ENCODE data around the gene ARSG.

The ARSG gene

DNA sequence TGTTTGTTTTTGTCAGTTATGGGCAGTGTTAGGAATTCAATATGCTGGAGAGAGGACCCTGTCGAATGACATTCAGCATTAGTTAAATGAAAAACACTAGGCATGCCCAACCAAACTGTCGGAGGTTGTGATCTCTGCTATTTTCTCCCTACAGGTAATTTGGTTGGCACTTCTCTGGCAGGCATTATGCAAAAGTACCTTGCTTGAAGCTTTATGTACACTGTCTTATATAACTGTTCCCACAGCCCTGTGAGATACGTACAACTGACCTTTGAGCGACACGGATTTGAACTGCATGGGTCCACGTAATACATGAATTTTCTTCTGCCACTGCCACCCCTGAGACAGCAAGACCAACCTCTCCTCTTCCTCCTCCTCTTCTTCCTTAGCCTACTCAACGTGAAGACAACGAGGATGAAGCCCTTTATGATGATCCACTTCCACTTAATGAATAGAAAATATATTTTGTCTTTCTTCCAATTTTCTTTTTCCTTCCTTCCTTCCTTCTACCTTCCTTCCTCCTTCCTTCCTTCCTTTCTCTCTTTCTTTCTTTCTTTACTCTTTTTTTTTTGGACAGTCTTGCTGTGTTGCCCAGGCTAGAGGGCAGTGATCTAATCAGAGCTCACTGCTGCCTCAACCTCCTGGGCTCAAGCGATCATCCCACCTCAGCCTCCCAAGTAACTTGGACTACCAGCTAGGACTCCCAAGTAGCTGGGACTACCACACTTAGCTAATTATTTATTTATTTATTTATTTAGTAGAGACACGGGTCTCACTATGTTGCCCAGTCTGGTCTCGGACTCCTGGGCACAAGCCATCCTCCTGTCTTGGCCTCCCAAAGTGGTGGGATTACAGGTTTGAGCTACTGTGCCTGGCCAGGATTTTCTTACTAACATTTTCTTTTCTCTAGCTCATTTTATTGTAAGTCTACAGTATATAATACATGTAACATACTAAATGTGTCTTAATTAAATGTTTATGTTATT is 88.7 kb downstream of the ARSG start:
- DNase-seq, result no peak

DNA sequence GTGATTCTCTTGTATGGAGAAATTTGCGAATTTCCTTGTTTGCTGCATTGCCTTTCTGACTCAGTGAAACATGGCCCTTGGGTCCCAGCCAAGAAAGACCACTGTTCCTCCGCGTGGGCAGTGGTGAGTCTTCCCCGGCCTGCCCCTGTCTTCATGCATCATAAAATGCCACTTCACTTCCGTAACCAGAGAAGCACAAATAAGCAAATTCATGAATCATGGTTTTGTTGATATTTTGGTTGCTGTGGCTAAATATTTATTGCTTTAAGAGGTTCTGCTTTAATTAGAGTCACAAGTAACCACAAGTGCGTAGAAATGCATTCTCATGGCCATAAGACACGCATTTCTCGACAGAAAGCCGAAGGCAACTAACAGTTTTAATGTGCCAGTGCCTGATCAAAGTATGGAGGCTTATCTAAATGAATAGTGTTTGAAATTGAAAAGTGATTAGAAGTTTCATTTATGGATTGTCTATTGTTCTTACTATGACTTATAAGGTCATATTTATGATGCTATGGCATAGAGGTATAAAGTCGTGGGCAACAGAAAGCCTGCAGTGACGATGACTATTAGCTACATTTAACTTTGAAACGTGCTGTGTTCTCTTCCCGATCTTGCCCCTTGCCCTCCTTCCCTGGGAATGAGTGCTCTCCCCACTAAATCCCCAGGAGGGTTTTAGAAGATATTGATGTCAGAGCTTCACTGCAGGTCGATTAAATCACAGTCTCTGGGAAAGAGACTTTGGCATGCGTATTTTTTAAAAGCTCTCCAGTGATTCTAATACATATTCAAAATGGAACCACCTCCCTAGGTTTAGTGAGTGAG is 90.0 kb downstream of the ARSG start:
- DNase-seq, result no peak

DNA sequence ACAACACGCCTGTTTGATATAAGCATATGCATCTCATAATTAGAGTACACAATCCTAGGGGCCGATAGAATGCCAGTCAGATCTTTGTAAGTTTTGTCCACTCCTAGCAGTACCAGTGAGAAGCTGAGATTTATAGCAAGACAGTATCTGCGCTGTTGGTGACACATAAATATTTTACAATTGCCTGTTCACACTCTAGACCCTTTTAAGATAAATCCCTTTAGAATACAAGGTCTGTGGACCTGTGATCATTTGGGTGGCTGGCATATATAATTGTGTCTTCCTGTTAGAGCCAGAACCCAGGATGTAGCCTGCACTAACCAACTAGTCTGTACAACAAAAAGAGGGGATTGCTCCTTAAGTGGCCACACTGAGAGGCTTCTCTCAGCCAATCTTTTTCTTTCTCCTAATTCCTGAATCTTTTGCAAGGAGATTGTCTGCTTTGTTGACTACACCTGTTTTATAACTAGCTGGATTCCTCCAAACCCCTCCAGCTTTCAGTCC is 91.3 kb downstream of the ARSG start:
- no peak for DNase-seq

DNA sequence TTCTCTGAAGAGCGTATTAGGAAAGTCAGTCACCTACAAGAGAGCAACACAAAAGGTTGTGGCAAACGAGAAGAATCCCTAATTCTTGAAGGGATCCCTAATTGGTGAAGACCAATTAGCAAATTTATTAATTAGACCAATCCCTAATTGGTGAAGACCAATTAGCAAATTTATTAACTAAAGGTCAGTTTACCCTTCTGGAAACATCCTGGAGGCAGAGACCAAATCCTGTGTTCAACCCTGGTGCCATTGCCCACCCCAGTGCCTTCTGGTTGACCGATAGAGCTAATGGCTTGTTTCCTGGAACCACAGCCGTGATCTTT is 91.8 kb downstream of the ARSG start:
- DNase-seq, result no peak

DNA sequence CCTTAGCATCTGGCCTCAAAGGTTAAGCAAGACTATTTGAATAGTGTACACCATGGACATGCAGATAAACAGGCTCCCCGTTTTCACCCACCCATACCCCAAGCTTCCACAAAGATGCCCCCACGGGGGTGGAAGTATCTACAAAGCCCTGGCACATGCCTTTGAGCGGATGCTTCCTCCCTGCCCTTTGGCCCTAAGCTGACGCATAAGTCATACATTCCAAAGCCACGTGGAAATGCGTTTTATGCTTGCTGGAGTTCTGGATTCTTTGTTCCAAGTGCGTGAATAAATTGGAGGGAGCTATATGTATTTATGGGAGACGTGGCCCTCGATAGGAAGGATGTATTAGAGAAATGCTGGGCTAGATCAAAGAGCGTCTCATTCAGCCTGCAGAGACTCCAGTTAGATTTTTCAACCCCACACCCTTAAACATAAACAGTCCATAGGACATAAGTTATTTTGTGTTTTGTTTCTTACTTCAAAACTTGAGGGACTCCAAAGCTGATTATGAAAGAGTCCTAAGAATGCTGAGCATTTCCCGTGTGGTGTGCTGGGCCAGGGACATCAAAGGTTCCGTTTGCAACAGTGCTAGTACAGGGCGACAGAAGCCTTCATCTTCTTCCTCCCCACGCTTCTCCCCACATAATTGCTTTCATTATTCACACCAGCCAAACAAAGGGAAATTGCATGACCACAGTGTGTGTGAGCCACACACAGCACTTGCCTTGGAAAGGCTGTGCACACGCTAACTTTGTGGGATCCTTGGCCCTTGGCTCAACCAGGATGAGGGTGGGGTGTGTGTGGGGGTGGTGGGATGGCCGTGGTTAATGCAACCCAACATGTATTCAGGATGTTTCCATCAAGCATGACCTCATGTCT is 92.4 kb downstream of the ARSG start:
- DNase-seq, result no peak

DNA sequence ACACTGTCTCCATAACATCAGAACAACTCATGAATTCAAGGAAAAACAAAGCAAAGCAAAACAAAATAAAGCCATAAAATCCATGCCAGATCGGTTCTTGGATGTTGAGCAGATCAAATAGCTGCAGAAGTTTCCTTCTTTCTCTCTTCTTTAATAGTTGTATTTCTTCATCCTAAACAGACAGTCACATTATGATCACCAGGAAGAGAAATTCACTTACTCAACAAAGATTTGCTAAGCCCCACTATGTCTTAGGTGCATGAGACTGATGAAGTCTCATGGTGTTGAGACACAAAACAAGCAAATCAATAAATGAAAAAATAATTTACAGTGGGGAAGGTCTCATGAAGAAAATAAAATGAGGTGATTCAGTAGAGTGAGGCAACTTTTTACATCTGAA is 93.2 kb downstream of the ARSG start:
- DNase-seq, result no peak

DNA sequence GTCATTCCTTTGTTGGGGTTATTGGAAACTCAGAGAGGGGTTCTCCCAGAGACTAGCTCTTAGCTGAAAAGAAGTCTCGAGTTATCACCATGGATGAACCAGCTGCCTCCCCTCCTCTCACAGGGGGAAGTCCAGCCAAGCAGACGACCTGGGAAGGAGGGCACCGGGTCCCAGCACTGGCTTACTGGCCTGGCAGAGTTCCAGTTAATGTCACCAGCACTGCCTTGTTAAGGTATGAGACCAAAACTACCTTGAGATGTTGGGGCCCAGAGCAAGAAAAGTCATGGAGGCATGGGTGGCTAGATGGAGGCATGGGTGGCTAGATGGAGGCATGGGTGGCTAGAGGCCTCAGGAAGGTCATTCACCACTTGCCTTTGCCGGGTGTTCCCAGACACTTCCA is 93.6 kb downstream of the ARSG start:
- DNase-seq, result no peak

DNA sequence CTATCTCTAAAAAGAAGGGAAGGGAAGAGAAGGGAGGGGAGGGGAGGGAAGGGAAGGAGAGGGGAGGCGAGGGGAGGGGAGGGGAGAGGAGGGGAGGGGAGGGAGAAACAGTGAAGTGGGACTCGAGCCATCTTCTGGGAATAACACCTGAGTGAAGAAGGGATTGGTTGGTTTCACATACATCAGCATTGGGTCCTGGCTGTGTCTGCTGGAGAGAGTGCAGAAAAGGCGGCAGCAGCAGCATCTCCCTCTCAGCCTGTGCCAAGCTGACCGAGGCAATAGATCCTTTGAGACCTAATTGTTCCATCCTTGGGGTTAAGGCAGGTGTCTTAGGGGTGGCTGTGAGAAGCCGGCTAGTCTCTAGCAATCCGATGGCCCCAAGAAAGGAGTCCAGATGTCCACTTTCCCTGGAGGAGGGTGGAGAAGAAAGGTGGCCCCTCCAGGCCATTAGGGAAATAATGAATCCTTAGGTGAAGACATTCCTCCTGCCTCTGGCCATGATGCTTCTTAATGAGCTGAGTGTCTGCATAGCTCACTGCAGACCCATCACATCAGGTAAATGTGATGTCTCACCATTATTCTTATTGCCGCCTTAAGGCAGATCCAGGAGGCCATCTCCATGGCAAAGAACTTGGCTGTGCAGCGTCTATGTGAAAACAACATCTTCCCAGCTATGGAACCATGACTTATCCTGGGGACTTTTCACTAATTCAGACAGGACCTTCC is 94.4 kb downstream of the ARSG start:
- DNase-seq, result no peak

DNA sequence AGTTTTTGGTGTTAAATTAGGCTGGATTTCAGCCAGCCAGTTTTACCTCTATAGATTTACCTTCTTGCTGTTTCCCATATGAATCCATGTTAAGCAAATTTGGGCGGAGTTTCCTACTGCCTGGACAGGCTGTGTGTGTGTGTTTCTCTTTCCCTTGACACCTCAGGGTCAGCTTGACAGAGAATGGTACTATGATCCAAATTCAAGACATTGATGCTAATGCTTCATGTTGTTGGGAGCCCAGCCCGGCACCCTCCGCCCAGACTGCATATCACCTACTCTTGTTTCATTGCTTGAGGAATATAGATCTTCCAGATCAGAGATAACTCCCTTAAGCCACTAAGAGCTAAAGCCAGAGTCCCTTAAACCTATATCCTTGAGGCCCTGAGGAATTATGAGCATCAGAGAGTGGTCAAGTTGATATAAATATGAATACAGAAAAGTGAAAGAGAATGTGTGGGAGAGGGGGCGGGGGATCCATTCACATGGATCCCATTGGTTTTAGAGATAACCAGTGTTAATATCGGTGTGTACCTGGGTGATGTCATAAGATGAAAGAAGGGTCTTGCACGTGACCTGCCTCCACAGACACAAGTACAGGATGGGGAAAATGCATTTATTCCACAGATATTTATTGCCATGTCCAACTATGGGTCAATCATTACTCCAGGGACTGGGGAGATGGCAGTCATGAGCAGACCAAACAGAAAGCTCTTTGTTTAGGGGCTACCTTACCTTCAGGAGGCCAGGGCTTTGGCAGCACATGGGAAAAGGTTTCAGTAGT is 96.3 kb downstream of the ARSG start:
- no peak for DNase-seq

DNA sequence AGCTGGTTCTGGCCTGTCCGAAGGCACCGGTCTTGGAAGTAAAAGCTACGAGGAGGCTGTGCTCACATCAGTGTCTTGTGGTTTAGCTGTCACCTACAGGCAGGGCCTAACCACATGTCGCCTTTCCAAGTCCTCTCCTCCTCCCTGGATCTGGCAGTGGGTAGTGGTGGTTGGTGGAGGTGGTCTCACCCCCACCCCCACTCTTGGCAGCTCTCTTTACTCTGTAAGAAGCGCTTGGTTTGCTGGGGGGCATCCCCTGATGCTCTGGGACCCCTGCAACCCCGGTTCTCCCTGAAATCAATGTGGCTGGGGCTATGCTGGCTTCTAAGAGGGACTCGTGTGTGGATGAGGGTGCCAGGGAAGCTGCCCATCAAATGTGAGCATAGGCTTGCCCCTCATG is 97.7 kb downstream of the ARSG start:
- DNase-seq, result no peak

DNA sequence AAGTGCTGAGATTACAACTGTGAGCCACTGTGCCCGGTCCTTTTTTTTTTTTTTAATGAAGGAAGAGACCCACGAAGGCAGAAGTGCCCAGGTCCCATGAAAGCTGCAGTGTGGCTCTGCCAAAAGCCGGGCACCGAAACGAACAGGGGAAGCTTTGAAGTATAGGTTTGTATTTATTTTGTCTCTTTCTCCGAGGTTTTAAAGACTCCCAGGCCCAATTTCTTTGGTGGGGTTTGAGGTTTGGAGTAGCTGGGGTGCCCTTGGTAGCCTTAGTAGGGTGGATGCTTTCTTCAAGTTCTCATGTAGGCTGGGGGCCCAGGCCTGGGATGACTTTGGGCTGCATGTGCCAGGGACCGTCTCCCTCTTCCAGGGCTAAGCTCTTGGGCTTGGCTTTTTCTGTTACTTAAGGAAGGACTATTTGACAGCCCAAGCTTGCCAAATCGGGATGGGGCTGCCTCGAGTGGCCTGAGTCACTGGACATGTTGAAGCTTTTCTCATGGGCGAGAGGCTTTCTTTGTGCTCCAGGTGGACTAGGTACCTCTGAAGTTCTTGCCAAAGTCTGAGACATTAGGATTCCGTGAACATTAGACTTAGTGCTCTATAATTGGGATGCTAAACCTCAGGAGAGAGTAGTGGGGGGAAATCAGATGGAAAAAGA is 99.7 kb downstream of the ARSG start:
- no peak for DNase-seq

DNA sequence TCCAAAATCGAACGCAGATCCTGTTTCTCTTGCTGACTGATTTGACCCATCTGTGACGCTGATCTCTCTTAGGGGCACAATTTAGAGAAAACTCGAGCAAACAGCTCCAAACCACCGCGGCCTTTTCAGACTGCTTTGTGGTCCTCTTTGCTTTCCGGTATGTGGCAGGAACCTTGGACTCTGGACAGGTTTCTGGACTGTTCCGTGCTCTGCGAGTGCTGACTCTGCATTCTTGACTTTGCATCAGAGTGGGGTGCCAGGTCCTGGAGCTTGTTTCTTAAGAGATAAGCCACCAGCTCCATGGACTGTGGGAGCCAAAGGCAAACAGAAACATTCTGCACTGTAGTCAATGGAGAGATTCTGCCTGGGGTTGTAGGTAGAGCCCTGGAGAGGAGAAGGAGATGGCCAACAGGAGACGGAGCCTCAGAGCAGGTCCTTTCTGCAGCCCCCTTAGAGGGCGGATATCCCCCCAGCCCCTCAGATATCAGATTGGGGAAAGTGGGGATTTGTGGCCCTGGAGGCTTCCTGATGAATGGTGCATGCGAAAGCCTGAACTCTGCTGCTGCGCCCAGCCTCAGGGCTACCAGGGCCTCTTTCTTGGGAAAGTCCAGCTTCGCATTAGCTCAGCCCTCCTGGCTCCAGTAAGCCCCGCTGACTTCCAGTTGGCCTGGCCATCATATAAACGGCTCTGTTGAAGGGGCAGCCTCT is 100.4 kb downstream of the ARSG start:
- DNase-seq, result no peak

DNA sequence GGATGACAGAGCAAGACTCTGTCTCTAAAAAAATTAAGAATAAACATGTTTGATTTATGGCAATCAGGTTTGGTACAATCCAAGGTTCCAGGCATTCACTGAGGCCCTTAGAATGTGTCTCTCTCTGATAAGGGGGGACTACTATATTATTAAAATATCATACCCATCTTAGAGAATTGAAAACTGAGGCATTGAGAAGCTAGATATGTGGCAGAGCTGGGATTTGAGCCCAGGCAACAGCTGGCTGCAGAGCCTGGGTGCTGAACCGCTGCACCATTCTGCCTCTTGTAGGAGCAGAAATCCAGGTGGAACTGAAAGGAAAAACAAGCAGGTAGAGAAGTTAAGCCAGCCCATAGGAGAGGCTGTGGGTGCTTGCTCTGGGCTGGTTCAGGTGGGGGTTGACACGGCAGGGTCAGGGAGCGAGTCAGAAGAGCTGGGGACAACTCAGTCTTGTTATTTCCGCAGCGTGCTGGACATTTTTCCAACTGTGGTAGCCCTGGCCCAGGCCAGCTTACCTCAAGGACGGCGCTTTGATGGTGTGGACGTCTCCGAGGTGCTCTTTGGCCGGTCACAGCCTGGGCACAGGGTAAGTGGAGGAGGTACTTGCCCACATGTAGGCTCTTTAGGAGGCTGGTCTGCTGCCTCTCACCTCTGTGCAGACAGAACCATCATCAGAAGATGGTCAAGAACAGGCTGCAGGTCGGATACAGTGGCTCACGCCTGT is 103.5 kb downstream of the ARSG start:
- DNase-seq, result no peak

DNA sequence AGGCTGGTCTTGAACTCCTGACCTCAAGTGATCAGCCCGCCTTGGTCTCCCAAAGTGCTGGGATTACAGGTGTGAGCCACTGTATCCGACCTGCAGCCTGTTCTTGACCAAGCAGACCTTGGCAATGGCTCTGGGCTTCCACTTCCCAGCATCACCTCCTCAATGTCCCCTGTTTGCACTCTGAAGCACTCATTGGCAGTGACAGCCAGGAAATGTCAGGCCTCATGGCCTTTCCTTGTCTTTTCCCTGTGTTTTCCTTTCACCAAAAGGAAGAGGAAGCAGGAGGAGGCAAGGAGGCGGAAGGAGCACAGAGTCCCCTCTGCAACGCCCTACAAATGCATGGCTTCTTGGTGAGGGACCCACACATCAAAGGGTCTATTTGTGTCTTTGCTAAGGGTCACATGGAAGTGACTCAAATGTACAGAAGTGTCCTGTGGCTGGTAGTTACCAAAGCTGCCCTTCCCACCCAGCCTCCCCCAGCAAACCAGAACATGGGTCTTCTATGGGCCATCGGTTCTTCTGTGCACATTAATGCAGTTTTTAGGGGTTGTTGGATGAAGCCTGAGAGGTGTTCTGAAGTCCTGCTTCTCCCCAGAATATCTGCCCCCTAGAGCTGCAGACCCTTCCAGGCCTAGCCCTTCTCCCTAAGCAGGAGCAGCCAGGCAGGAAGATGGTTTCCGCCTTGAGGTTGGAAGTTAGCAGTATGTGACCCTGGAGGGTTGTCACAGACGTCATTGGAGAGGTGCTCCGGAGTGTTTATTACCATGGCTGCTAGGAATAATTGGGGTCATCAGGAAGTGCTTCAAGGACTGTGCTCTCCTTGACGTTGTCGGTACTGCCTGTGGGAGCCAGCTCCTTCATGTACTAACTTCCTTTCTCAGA is 105.2 kb downstream of the ARSG start:
- no peak for DNase-seq

DNA sequence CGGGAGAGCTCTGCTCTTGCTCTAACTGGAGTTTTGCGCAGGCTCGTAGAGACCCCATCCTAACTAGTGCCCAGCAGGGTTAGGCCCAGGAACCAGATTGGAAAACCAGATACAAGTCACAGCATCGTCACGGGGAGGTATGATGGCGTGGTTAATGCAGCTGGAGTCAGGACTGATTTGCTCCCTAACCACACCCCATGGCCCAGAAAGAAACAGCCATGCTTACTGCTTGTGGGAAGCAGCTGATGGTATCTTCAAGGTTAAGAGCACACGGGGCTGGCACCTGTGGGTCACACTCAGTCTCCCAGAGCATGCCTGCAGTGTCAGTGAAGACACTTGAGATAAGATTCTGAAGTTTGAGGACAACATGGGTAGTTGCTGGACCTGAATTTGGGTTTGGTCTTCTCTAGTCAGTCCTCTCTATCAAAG is 105.8 kb downstream of the ARSG start:
- DNase-seq, result no peak

DNA sequence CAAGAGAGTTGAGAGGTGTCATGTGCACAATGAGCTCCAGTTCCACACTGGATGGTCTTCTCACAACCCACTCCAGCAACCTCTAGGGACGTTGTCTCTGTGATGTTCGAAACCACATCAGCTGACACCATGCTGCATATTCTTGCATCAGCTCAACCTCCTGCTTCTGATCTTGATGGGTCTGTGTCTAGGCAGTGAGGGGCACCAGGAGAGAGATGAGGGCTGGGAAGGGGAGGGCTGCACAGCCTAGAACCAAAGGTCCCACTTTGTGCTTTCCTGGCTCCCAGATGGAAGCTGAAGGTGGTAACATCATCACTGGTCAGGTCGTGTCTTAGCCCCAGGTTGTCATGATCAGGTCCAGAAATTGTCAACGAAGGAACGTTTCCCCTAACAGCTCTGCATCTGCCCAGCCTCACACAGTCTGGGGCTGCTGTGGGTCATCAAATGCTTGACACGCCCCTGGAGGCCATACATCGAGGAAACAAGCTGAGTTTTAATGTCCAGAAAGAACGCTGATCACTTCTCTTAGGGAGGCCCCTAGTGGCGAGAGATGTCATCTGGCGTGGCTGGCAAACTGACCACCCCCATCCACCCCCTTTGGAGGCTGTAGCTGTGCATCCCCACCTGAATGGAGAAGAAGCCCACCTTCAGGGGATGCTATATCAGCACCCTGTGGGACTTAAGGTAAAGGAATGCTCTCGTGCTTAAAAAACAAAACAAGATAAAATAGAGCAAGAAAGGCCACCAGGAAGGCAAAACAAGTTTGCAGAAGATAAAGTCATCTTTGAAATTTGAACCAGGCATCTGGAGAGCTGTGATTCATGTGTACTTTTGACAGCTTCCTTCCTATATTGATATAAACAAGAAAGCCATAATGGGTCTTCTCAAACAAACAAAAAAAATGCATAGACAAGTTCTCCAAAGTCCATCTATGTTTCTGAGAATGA is 107.7 kb downstream of the ARSG start:
- no peak for DNase-seq

Measured in NCI-H2171 treated with DMSO at 0.1 percent for 48 hours (cell line).